Activated T-helper 1 cell treated with anti-CD3 and anti-CD28 coated beads, Interleukin-12 subunit alpha, Interleukin-12 subunit beta, Interleukin-2, Interleukin-4 antibody, amounts not matched to agents 30 ng/mL and 10 ng/mL and 1 ng/mL, durations not matched to agents 14 hours and 24 hours and 36 hours (primary cell): ENCODE results near the gene DUOX1. TPM values are rescaled to one million over a fixed set of nuclear protein-coding genes. Genes with fewer than 3 reads are reported as not detected.

Experiments used
- DNase-seq: peaks from one replicate; pipeline ENCODE4 v3.0.0; 2021; ENCODE audit warnings: low spot score
- H3K27ac Mint-ChIP-seq: one replicate; pipeline ENCODE4 v1.8.0; 2021; ENCODE audit warnings: mild to moderate bottlenecking, mixed read lengths
- H3K27me3 Mint-ChIP-seq: one replicate; pipeline ENCODE4 v1.8.0; 2022; ENCODE audit warnings: mild to moderate bottlenecking, moderate library complexity, mixed read lengths; ENCODE audit not compliant: insufficient read depth
- H3K36me3 Mint-ChIP-seq: one replicate; pipeline ENCODE4 v1.8.0; 2021; ENCODE audit warnings: low read depth, mixed read lengths
- H3K4me1 Mint-ChIP-seq: one replicate; pipeline ENCODE4 v1.8.0; 2021; ENCODE audit warnings: low read depth, mixed read lengths
- H3K4me3 Mint-ChIP-seq: one replicate; pipeline ENCODE4 v1.8.0; 2021; ENCODE audit warnings: mild to moderate bottlenecking, moderate library complexity, mixed read lengths
- H3K9me3 Mint-ChIP-seq: one replicate; pipeline ENCODE4 v1.8.0; 2021; ENCODE audit warnings: mixed read lengths
- intact Hi-C: fragments of 100-400 bp; cut with micrococcal nuclease; formaldehyde crosslinking; loops from one replicate; pipeline ENCODE4 v1.15.1; 2024
- total RNA-seq: library from RNA; stranded (reverse); gene quantifications from 2 replicates; pipeline ENCODE4 v1.2.3, GENCODE V29; 2022

The DUOX1 gene
- total RNA-seq, 1 donor from 2014 or later = 0.13 TPM

GRCh38 chr15:45143946-45144345, 14.2 kb downstream of the DUOX1 start:
- Mint-ChIP-seq H3K4me1 (no peaks in the 10 kb centered on the region), H3K36me3 (no peaks in the 10 kb centered on the region), H3K27ac (no peak overlapping the region), H3K4me3 (no peak overlapping the region), H3K27me3 (peaks cover 2% of the 10 kb centered on the region), H3K9me3 (no peaks in the 10 kb centered on the region)
- intact Hi-C loops = no loop called here
- DNase-seq = no peak

GRCh38 chr15:45144775-45145174, 15.0 kb downstream of the DUOX1 start:
- H3K27ac Mint-ChIP-seq = no peak overlapping the region
- H3K9me3 Mint-ChIP-seq = no peaks in the 10 kb centered on the region
- no peaks in the 10 kb centered on the region for H3K36me3 Mint-ChIP-seq
- no peak overlapping the region for H3K4me3 Mint-ChIP-seq
- H3K27me3 Mint-ChIP-seq = peaks cover 2% of the 10 kb centered on the region
- no peaks in the 10 kb centered on the region for H3K4me1 Mint-ChIP-seq
- no peak for DNase-seq
- intact Hi-C loops = no loop called here

GRCh38 chr15:45146405-45146804, 16.6 kb downstream of the DUOX1 start:
- peaks cover 3% of the 10 kb centered on the region for H3K36me3 Mint-ChIP-seq
- H3K27ac Mint-ChIP-seq = no peak overlapping the region
- no peak for DNase-seq
- peaks cover 2% of the 10 kb centered on the region for H3K27me3 Mint-ChIP-seq
- no peak overlapping the region for H3K4me3 Mint-ChIP-seq
- no peaks in the 10 kb centered on the region for H3K9me3 Mint-ChIP-seq
- intact Hi-C loops = no loop called here
- no peaks in the 10 kb centered on the region for H3K4me1 Mint-ChIP-seq

GRCh38 chr15:45147606-45148005, 17.8 kb downstream of the DUOX1 start:
- Mint-ChIP-seq H3K4me3 (no peak overlapping the region), H3K27ac (no peak overlapping the region), H3K27me3 (peaks cover 2% of the 10 kb centered on the region), H3K9me3 (no peaks in the 10 kb centered on the region), H3K4me1 (no peaks in the 10 kb centered on the region), H3K36me3 (peaks cover 7% of the 10 kb centered on the region)
- no peak for DNase-seq
- intact Hi-C loops = no loop called here

- DNase-seq = no peak
- Mint-ChIP-seq H3K27me3 (peaks cover 2% of the 10 kb centered on the region), H3K27ac (no peak overlapping the region), H3K4me3 (no peak overlapping the region), H3K36me3 (peaks cover 7% of the 10 kb centered on the region), H3K4me1 (no peaks in the 10 kb centered on the region), H3K9me3 (no peaks in the 10 kb centered on the region)
- intact Hi-C loops = no loop called here
These were observed 18.6 kb downstream of the DUOX1 start for GRCh38 chr15:45148076-45149059.

- intact Hi-C loops = no loop called here
- H3K4me3 Mint-ChIP-seq = no peak overlapping the region
- H3K9me3 Mint-ChIP-seq = no peaks in the 10 kb centered on the region
- peaks cover 2% of the 10 kb centered on the region for H3K27me3 Mint-ChIP-seq
- no peak overlapping the region for H3K27ac Mint-ChIP-seq
- H3K36me3 Mint-ChIP-seq = peaks cover 7% of the 10 kb centered on the region
- no peaks in the 10 kb centered on the region for H3K4me1 Mint-ChIP-seq
- DNase-seq = no peak
These were observed 19.3 kb downstream of the DUOX1 start for GRCh38 chr15:45149060-45149459.

- Mint-ChIP-seq H3K9me3 (no peaks in the 10 kb centered on the region), H3K4me3 (no peak overlapping the region), H3K27me3 (peaks cover 2% of the 10 kb centered on the region), H3K27ac (no peak overlapping the region), H3K4me1 (no peaks in the 10 kb centered on the region), H3K36me3 (peaks cover 7% of the 10 kb centered on the region)
- intact Hi-C loops = no loop called here
- DNase-seq = no peak
These were observed 20.7 kb downstream of the DUOX1 start for GRCh38 chr15:45150481-45150880.

GRCh38 chr15:45150997-45151396, 21.2 kb downstream of the DUOX1 start:
- no peaks in the 10 kb centered on the region for H3K9me3 Mint-ChIP-seq
- H3K4me3 Mint-ChIP-seq = no peak overlapping the region
- DNase-seq = no peak
- H3K4me1 Mint-ChIP-seq = no peaks in the 10 kb centered on the region
- intact Hi-C loops = no loop called here
- peaks cover under 1% of the 10 kb centered on the region for H3K27me3 Mint-ChIP-seq
- H3K27ac Mint-ChIP-seq = no peak overlapping the region
- H3K36me3 Mint-ChIP-seq = peaks cover 7% of the 10 kb centered on the region

- Mint-ChIP-seq H3K9me3 (no peaks in the 10 kb centered on the region), H3K27me3 (no peaks in the 10 kb centered on the region), H3K27ac (no peak overlapping the region), H3K4me3 (no peak overlapping the region), H3K4me1 (peaks cover 6% of the 10 kb centered on the region), H3K36me3 (peaks cover 9% of the 10 kb centered on the region)
- intact Hi-C loops = no loop called here
- DNase-seq = no peak
These were observed 22.4 kb downstream of the DUOX1 start for GRCh38 chr15:45151998-45152828.

GRCh38 chr15:45155739-45156138, 25.9 kb downstream of the DUOX1 start:
- Mint-ChIP-seq H3K4me3 (no peak overlapping the region), H3K36me3 (peaks cover 9% of the 10 kb centered on the region), H3K27ac (no peak overlapping the region), H3K27me3 (no peaks in the 10 kb centered on the region), H3K4me1 (peaks cover 13% of the 10 kb centered on the region), H3K9me3 (no peaks in the 10 kb centered on the region)
- DNase-seq = no peak
- intact Hi-C loops = no loop called here

GRCh38 chr15:45156744-45157455, 27.1 kb downstream of the DUOX1 start:
- H3K4me3 Mint-ChIP-seq = no peak overlapping the region
- H3K27ac Mint-ChIP-seq = no peak overlapping the region
- peaks cover 13% of the 10 kb centered on the region for H3K4me1 Mint-ChIP-seq
- H3K9me3 Mint-ChIP-seq = no peaks in the 10 kb centered on the region
- DNase-seq = no peak
- H3K27me3 Mint-ChIP-seq = no peaks in the 10 kb centered on the region
- intact Hi-C loops = no loop called here
- H3K36me3 Mint-ChIP-seq = peaks cover 6% of the 10 kb centered on the region

GRCh38 chr15:45157974-45158373, 28.2 kb downstream of the DUOX1 start:
- H3K4me1 Mint-ChIP-seq = peaks cover 13% of the 10 kb centered on the region

More at GRCh38 chr15:45157974-45158373, 28.2 kb downstream of the DUOX1 start:
- no peak for DNase-seq
- Mint-ChIP-seq H3K9me3 (no peaks in the 10 kb centered on the region), H3K36me3 (peaks cover 2% of the 10 kb centered on the region), H3K4me3 (no peak overlapping the region), H3K27me3 (no peaks in the 10 kb centered on the region), H3K27ac (no peak overlapping the region)
- intact Hi-C loops = no loop called here
